Testis (tissue), 3 donors: ENCODE results near the gene PEX14. TPM values are rescaled to one million over a fixed set of nuclear protein-coding genes. Genes with fewer than 3 reads are reported as not detected.

Experiments
- DNase-seq: peaks from one replicate; pipeline ENCODE4 v3.0.0-alpha.2; 2019
- H3K27ac ChIP-seq, 2 donors: fragments of 200-600 bp; sonication (generic); one replicate each; pipeline ENCODE4 v1.5.1; 2019
- H3K27me3 ChIP-seq: fragments of 200-600 bp; sonication (generic); one replicate; pipeline ENCODE4 v1.5.1; 2019
- H3K36me3 ChIP-seq: fragments of 200-600 bp; sonication (generic); one replicate; pipeline ENCODE4 v1.5.1; 2017; ENCODE audit warnings: low read depth; ENCODE audit errors: missing control alignments
- H3K4me1 ChIP-seq: fragments of 200-600 bp; sonication (generic); one replicate; pipeline ENCODE4 v1.5.1; 2019
- H3K4me3 ChIP-seq, 2 donors: fragments of 200-600 bp; sonication (generic); one replicate each; pipeline ENCODE4 v1.5.1; 2017 to 2019
- H3K9me3 ChIP-seq: fragments of 200-600 bp; sonication (generic); one replicate; pipeline ENCODE4 v1.5.1; 2017
- CTCF ChIP-seq, 3 experiments: fragments of 450-650 bp in 2 of 3; fragments of 200-600 bp in 1 of 3; sonication (generic) in 1 of 3; IDR thresholded peaks; one replicate each; pipeline ENCODE4 v1.5.1; 2016 to 2019; ENCODE audit warnings: antibody characterized with exemption in 3 of 3, mild to moderate bottlenecking in 2 of 3, moderate library complexity in 1 of 3
- POLR2A ChIP-seq: fragments of 450-650 bp; IDR thresholded peaks from one replicate; pipeline ENCODE4 v1.6.1; 2017; ENCODE audit warnings: antibody characterized with exemption, mild to moderate bottlenecking, moderate library complexity
- WGBS, 2 donors: methylation state at CpG; one replicate each; pipeline ENCODE4 v1.1.5; 2018; 5-methylcytosine and 5-hydroxymethylcytosine counted together
- intact Hi-C: fragments of 100-400 bp; cut with DNase I; formaldehyde crosslinking; loops from one replicate; pipeline ENCODE4 v1.15.1; 2023; ENCODE audit warnings: low total_unique reads
- polyA plus RNA-seq: library from polyadenylated mRNA; stranded (reverse); fragments of 350-450 nt; fragmentation: Illumina TruSeq; extraction: RNeasy Lipid Tissue Mini Kit (QIAGEN cat#74804); gene quantifications from one replicate; pipeline ENCODE4 v1.2.3, GENCODE V29; 2014; ENCODE audit warnings: low read depth, low replicate concordance; ENCODE audit not compliant: insufficient read depth
- total RNA-seq, 2 donors: library from RNA; depleted of rRNA; stranded (reverse); fragments of >200 nt; gene quantifications; one replicate each; pipeline ENCODE4 v1.2.3, GENCODE V29; 2016

The PEX14 gene
- total and polyA plus RNA-seq, 3 donors from 2014 or later = 28.6 to 39.8 (median 30.3) TPM

GRCh38 chr1:10536133-10536770, 61.5 kb downstream of the PEX14 start:
- TF ChIP-seq CTCF (IDR thresholded peaks at IDR 0.05) (no peak), POLR2A (no peak)
- 85 to 93% methylated on average over 14 of the region's 14 CpGs for WGBS, 2 donors
- no peak overlapping the region for H3K27ac ChIP-seq
- DNase-seq = no peak
- no peaks in the 10 kb centered on the region for H3K36me3 ChIP-seq
- no peak overlapping the region for H3K4me3 ChIP-seq
- intact Hi-C loops = no loop called here
- H3K27me3 ChIP-seq = no peaks in the 10 kb centered on the region
- no peaks in the 10 kb centered on the region for H3K9me3 ChIP-seq
- H3K4me1 ChIP-seq = peaks cover 4% of the 10 kb centered on the region

- TF ChIP-seq POLR2A = no peak
- TF ChIP-seq CTCF (IDR thresholded peaks at IDR 0.05) = no peak
- no peaks in the 10 kb centered on the region for H3K9me3 ChIP-seq
Measured at GRCh38 chr1:10537082-10537766, 62.5 kb downstream of the PEX14 start.

GRCh38 chr1:10538646-10539355, 64.1 kb downstream of the PEX14 start:
- intact Hi-C loops = no loop called here
- no peak for DNase-seq
- H3K27ac ChIP-seq = no peak overlapping the region

More at GRCh38 chr1:10537082-10537766, 62.5 kb downstream of the PEX14 start:
- Histone ChIP-seq H3K4me1 (peaks cover 4% of the 10 kb centered on the region), H3K27ac (no peak overlapping the region), H3K4me3 (no peak overlapping the region), H3K36me3 (no peaks in the 10 kb centered on the region), H3K27me3 (no peaks in the 10 kb centered on the region)
- intact Hi-C loops = no loop called here
- DNase-seq = no peak
- 95 to 96% methylated on average over 13 to 15 of the region's 15 CpGs for WGBS, 2 donors

GRCh38 chr1:10539411-10540043, 64.8 kb downstream of the PEX14 start:
- WGBS, 2 donors = 75 to 79% methylated on average over 4 of the region's 4 CpGs
- intact Hi-C loops = no loop called here
- H3K4me3 ChIP-seq = no peak overlapping the region
- no peak for DNase-seq
- H3K9me3 ChIP-seq = no peaks in the 10 kb centered on the region
- H3K27ac ChIP-seq = no peak overlapping the region
- no peak for TF ChIP-seq POLR2A
- no peak for TF ChIP-seq CTCF (IDR thresholded peaks at IDR 0.05)
- peaks cover 4% of the 10 kb centered on the region for H3K4me1 ChIP-seq
- H3K27me3 ChIP-seq = no peaks in the 10 kb centered on the region
- H3K36me3 ChIP-seq = no peaks in the 10 kb centered on the region

More at GRCh38 chr1:10538646-10539355, 64.1 kb downstream of the PEX14 start:
- TF ChIP-seq CTCF (IDR thresholded peaks at IDR 0.05) = no peak
- no peak for TF ChIP-seq POLR2A
- Histone ChIP-seq H3K27me3 (no peaks in the 10 kb centered on the region), H3K36me3 (no peaks in the 10 kb centered on the region), H3K4me3 (no peak overlapping the region), H3K4me1 (peaks cover 4% of the 10 kb centered on the region), H3K9me3 (no peaks in the 10 kb centered on the region)
- WGBS, 2 donors = 72 to 79% methylated on average over 13 of the region's 13 CpGs
